Inferior parietal cortex (tissue), 1 donor: Measurements from ENCODE around the gene TBC1D9B.

Experiments used
- DNase-seq: peaks from one replicate; pipeline ENCODE4 v3.0.0-alpha.2; 2016; ENCODE audit errors: extremely low spot score

The TBC1D9B gene

GRCh38 chr5:179906795-179907555 is 722 bp downstream of the TBC1D9B start:
- no peak for DNase-seq

DNA sequence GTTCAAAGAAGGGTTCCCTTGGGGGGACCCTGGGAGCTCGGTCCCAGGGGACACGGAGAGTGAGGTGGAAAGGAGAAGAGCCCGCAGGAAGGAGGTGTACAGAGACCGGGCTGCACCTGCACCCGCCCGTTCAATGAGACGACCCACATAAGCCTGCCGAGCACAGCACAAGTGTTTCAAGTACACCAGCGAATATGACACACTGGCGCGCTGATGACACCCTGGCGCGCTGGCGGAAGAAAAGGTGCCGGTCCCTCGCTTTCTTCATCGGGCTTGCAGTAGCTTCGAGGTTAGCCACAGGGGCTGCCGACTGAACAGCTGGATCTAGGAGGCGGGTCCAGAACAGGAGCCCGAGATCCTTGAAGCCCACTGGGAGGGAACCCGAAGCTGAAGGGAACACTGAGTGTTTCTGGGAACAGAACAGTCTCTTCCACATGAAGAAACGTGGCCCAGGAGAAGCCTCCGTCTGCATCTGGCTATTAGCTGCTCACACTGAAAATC is 1.4 kb downstream of the TBC1D9B start:
- no peak for DNase-seq

DNA sequence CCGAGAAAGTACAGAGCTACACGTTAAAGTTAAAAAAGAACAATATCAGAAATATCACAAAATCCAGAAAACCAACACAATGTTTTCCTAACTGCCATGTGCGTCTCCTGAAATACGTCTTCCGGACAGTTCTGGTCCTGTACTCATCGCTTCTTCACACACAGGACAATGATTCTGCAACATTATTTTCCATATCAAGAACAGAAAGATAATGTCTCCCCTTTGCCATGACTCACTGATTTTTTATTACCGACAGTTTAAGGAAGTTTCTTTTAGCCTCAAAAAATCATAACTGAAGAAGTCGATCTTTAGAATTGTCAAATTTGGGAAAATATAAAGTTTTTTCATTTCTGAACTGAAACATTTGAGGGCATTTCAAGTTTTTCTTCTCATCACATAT is 2.5 kb downstream of the TBC1D9B start:
- no peak for DNase-seq

DNA sequence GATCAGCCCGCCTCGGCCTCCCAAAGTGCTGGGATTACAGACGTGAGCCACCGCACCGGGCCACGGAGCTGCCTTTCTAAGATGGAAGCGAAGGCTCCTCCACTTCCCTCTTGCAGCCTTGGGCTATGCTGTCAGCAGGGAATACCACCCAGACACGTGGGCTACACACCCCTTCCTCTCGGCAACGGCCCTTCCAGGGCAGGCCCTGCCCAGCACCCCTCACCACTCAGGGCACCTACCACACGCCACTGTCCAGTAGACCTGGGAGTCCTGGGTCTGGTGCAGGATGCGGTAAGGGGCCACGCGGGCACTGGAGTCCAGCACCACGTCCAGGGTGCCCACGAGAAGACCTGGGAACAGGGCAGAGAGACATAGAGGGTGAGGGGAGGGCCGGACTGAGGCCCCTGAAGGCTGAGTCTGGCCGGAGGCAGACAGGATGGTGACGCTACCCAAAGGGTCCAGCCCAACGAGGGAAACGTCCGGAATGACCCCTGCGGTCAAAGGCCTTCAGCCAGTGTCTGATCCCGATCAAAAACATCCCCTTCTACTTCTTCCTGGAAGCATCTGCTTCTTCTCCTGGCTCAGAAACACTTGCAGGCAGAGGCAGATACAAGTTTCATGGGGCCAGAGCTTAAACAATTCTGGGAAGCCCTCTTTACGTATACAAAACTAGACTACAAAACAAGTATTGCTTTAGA is 3.1 kb downstream of the TBC1D9B start:
- DNase-seq = no peak

GRCh38 chr5:179902763-179903158 is 4.9 kb downstream of the TBC1D9B start:
- DNase-seq = no peak

GRCh38 chr5:179901915-179902762 is 5.6 kb downstream of the TBC1D9B start:
- DNase-seq = no peak

DNA sequence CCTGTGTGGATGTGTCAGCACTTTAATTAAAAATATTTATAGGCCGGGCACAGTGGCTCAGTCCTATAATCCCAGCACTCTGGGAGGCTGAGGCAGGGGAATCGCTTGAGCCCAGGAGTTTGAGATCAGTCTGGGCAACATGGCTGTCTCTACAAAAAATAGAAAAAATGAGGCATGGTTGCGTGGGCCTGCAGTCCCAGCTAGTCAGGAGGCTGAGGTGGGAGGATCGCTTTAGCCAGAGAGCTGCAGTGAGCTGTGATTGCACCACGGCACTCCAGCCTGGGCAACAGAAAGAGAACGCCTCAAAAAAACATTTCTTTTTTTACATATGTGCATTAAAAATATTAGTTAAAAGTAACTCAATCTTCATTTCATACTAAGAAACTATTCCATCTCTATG is 6.2 kb downstream of the TBC1D9B start:
- no peak for DNase-seq

DNA sequence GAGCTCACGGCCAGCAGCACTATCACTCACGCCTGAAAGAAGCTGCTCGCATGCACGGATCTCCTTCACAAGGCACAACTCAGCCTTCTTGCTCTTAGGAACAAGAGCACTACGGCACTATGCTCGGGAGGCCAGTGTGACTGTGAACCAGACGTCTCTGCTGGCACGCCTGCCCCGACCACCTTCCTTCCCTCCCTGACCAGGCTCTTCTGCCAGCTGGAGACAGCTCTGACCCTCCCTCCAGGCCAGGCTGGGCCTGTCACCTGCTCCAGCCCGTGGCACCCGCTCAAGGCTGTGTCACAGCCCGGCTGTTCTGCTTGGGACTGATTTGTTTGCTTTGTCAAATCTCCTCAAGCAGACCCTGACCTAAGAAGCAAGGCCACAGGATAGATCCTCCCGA is 7.0 kb downstream of the TBC1D9B start:
- no peak for DNase-seq

DNA sequence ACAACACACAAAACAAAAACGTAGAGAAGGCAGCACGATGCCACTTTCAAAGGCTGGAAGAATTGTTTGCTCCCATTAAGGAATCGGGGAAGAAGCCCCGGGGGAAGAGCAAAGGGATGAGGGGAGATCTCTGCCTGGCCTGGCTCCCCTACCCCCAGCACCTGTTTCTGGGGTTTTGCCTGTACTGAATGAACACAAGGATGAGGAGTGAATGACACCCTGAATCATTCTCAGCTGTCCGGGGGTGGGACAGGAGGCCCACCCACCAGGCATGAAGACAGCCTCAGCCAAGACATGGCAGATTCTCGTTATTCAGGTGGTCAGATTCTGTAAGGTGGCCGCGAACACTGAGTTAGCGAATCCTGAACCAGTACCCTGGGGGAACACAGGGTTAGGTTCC is 7.5 kb downstream of the TBC1D9B start:
- no peak for DNase-seq

DNA sequence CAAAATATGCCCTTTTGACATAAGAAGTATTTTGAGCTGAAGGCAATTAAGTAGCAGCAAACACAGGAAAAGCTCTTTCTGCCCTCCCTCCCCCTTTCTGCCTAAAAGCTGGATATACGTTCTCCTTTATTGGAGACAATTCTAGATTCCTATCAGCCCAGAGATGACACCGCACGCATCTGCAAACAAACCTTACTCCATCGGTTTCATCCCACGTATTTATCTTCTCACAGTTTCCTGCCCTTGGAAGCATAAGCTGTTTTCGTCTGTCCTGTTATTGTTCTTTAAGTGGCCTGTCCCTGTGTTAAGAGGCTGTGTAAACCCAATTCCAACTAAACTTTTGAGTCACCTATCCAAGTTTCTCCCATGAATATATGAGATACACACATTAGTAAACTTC is 11.8 kb downstream of the TBC1D9B start:
- DNase-seq = no peak

DNA sequence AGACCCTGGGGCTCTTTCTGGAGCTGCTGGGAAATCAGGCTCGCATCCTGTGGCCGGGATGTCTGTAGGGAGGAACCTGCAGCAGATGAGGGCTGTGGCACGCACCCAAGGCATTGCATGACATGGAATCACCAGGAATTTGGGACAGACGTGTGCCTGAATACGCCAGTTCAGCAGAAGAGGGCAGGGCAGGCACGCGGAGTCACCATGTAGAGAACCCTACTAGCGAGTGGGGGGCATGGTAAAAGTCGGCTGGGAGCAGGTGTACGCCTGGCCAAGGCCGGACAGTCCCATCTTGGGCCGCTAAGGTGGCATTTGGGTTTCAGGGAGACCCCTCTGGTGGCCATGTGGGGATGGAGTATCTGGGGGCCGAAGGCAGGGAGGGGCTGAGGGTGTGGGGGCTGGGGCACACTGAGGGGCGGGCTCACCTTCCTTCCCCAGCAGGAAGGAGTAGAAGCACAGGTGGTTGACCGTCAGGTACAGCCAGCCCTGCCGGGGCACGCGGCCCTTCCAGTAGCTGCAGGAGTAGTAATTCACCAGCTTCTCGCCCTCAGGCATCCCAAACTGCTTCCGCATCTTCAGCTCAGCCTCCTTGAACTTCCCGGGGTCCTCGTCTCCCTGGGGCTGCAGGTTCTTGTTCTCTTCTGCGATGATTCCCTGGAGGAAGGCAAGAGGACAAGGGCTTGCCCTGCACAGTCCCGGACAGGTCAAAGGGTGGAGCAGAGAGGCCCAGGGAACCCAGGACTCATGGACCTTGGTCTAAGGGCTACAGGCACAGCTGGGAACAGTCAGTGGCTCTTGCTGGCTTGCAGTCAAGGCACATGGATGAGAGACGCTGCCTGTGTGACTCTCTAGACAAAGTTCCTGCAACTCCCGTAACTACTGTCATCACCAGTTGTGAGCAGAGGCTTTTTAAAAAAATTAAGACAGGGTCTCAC is 13.5 kb downstream of the TBC1D9B start:
- no peak for DNase-seq

DNA sequence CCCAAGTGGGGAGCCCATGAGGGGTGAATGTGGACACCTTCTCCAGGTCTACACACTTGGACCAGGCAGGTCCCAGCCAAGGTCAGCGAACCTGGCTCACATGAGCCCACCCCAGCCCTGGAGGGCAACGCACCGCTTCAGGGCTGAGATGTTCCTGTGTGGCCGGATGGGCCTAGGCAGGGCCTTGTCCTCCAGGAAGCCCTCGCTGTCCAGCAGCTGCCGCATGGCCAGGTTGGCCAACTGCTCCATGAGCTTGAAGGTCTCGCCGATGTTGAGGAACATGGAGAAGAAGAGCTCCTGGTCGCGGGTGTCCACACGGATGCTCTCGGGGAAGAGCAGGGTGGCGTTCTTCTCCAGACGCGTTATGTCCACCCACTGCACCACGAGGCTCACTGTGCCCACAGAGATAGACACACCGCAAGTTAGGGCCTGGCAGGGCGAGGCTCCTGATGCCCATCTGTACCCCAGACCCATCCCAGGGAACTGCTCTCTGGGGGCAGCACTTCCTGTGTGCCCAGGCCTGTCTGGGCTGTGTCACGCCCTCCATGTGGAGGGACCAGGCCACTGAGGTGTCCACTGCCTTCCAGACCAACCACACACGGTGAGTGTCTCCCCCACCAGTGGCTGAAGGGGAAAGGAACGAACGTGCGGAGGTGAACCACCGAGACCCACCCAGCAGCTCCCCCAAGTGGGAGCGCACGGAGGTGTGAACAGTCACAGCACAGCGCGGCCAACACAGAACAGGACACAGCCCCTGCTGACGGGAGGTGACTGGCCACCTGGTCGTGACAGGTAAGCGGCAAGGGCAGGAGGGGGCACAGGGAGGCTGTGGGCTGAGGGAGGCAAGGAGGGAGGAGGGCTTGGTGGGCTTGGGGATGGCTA is 14.4 kb downstream of the TBC1D9B start:
- DNase-seq = no peak

DNA sequence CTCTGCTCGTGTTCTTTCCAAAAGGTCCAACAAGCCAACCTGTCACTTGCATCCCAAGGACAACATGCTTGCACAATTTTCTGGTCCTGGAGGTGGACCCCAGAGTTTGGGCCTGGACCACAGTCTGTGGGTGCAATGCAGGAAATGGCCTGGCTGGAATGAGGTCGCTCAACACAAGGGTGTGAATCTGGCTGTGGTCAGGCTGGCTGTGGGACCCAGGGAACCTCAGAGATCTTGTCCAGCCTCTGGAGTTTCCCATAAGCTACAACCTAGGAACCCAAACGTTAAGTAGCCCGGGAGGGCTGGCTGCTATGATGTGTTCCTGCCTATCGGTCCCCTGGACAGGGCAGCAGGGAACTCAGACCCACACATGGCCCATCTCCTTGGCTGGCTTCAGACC is 15.4 kb downstream of the TBC1D9B start:
- no peak for DNase-seq

DNA sequence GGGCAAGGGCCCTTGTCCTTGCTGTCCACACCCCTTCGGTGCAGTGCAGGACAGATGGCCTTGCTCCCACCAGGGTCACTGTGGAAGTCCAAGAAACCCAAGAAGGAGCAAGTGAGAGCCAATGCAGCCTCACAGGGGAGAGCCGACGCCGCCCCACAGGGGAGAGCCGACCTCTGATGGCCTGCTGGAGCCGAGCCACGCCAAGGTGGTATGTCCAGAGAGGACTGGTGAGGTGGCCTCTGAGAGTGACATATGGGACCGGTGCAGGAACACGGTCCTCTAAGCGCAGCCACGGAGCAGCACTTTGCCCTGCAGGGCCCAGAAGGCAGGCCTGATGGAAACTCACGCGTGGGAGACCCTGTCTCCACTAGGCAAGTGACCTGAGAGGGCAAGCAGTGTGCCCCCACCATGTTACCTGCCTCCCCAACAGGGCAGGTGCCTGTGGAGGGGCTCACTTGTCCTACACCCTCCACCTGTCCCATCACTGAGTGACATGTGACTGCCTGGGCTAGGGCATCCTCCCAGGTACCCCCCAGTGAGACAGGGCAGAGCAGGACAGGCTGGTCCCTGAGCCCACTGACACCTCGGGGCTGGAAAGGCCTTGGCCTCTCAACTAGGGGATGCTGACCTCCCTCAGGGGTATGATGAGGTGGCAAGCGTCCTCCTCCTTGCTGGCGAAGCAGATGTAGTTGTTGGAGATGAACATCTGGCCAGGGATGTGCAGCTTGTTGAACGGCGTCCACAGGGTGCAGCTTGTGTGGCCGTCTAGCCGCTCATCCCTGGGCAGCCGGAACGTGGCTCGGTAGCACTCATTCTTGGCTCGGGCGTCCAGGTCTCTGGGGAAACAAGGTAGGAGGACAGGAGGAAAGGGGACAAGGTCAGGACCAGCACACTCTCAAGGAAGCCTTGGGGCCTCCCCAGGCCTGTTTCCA is 16.7 kb downstream of the TBC1D9B start:
- no peak for DNase-seq

GRCh38 chr5:179889885-179890284 is 17.8 kb downstream of the TBC1D9B start:
- DNase-seq = no peak

- no peak for DNase-seq
These were observed 19.9 kb downstream of the TBC1D9B start for GRCh38 chr5:179887802-179888201.

DNA sequence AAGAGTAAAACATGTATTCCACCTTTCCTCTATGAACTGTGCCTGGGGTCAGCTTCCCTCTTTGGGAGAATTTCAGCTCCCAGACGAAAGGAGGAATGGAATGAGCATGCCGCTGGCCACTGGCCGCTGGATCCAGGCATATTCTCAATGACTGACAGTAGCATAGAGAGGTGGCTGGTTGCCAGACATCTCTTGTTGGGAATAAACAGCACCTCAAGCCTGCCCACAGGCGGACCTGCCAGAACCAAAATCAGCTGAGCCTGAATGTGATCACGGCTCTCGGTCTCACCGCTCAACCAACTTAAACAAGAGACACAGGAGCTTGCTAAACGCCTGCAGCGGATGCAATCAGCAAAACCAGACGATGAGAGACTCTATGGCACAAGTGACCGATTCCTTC is 20.6 kb downstream of the TBC1D9B start:
- no peak for DNase-seq

- DNase-seq = no peak
These were observed 21.3 kb downstream of the TBC1D9B start for GRCh38 chr5:179886190-179886911.
